SU-DHL-6 (cell line): ENCODE measurements around the gene ZNF212.
"Not testable (repeated sequence)": the region's sequence is repeated elsewhere in the genome, so short reads cannot be mapped to it uniquely, and the experiment has no call there.

Source experiments
- CTCF ChIP-seq: fragments of 200-600 bp; sonication (generic); IDR thresholded peaks from one replicate; pipeline ENCODE4 v1.5.1; 2017; ENCODE audit warnings: antibody characterized with exemption, mild to moderate bottlenecking, low read length, moderate library complexity; ENCODE audit not compliant: insufficient read depth, poor library complexity, severe bottlenecking
- EZH2phosphoT487 ChIP-seq: fragments of 200-600 bp; sonication (generic), shearing (Covaris generic); conservative IDR thresholded peaks from 2 replicates; pipeline ENCODE4 v1.6.1; 2018; ENCODE audit warnings: mild to moderate bottlenecking, antibody characterized with exemption, low read length, moderate library complexity, mixed read lengths

GRCh38 chr7:149226366-149226765 lies 13.1 kb upstream of the ZNF212 start:
- TF ChIP-seq CTCF, EZH2phosphoT487: not testable (repeated sequence)
